Measurements from ENCODE around the gene MFN2. TPM values are rescaled to one million over a fixed set of nuclear protein-coding genes. Genes with fewer than 3 reads are reported as not detected.
A peak's percentile ranks its signal among the peaks of the same experiment; 100 is the strongest.

The MFN2 gene
- total RNA-seq, 4 donors from 2014 or later: 176 to 282 (median 217) TPM

GRCh38 chr1:11963622-11964021 is 16.6 kb upstream of the MFN2 start:
- H3K4me1 ChIP-seq: no peaks in the 10 kb centered on the region
- no peak for ATAC-seq
- in situ Hi-C loops (cut with MboI; ENCODE audit: low sequenced_read_pairs in 4 of 4) (loop anchor here (10.0 to 25.0 kb wide), 2 partner anchors 126 to 129 kb away; partner anchors contain the start of gene NPPA (in 2 of the 4)), intact Hi-C loops (cut with DNase I; ENCODE audit: low total_unique reads) (no loop called here)
- DNase-seq: no peak
- H3K36me3 ChIP-seq: peaks cover 0 to 60% of the 10 kb centered on the region in 2 donors
- no peaks in the 10 kb centered on the region for H3K9me3 ChIP-seq
- no peak for TF ChIP-seq POLR2A (IDR thresholded peaks at IDR 0.05)
- TF ChIP-seq, protein P1, sequence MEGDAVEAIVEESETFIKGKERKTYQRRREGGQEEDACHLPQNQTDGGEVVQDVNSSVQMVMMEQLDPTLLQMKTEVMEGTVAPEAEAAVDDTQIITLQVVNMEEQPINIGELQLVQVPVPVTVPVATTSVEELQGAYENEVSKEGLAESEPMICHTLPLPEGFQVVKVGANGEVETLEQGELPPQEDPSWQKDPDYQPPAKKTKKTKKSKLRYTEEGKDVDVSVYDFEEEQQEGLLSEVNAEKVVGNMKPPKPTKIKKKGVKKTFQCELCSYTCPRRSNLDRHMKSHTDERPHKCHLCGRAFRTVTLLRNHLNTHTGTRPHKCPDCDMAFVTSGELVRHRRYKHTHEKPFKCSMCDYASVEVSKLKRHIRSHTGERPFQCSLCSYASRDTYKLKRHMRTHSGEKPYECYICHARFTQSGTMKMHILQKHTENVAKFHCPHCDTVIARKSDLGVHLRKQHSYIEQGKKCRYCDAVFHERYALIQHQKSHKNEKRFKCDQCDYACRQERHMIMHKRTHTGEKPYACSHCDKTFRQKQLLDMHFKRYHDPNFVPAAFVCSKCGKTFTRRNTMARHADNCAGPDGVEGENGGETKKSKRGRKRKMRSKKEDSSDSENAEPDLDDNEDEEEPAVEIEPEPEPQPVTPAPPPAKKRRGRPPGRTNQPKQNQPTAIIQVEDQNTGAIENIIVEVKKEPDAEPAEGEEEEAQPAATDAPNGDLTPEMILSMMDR (IDR thresholded peaks at IDR 0.05 in 4 of 5, conservative IDR thresholded peaks at IDR 0.05 in 1 of 5): no peak
- no peaks in the 10 kb centered on the region for H3K27me3 ChIP-seq
- H3K4me3 ChIP-seq: no peak overlapping the region
- H3K27ac ChIP-seq: no peak overlapping the region

- Histone ChIP-seq H3K9me3 (no peaks in the 10 kb centered on the region), H3K36me3 (peaks cover 0 to 51% of the 10 kb centered on the region in 2 donors), H3K27ac (no peak overlapping the region), H3K4me1 (no peaks in the 10 kb centered on the region), H3K4me3 (no peak overlapping the region), H3K27me3 (no peaks in the 10 kb centered on the region)
- ATAC-seq: no peak
- intact Hi-C loops (cut with DNase I; ENCODE audit: low total_unique reads): no loop called here
- DNase-seq: no peak
- in situ Hi-C loops (cut with MboI; ENCODE audit: low sequenced_read_pairs in 4 of 4): loop anchor here (10.0 to 25.0 kb wide), 2 partner anchors 127 to 130 kb away; partner anchors contain the start of gene NPPA (in 2 of the 4)
- TF ChIP-seq POLR2A (IDR thresholded peaks at IDR 0.05): no peak
- TF ChIP-seq, protein P1 (IDR thresholded peaks at IDR 0.05 in 4 of 5, conservative IDR thresholded peaks at IDR 0.05 in 1 of 5): no peak
These were observed 15.6 kb upstream of the MFN2 start for GRCh38 chr1:11964656-11965055.

DNA sequence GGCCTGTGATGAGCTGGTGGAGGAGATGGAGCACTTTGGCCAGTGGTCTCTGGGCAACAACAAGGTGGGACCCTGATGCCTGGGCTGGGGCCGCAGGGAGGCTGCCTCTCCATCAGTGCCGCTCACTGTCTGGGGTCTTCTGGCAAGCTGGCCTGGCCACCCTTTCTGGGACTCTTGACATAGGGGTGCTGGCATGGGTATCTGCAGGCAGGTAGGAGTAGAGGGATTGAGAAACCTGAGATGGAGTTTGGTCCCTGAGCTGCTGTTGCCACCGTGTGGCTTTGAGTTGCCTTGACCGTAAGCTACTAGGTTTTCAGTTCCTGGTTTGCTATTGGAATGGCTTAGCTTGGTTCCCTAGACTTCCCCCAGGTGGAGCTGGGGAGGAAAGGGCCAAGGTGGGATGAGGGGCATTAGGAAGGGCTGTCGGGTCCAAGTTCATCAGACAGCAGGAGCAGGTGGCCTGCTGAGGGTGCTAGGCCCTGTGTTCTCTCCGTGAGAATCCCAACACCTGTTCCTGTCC is 13.2 kb upstream of the MFN2 start:
- in situ Hi-C loops (cut with MboI; ENCODE audit: low sequenced_read_pairs in 4 of 4) (loop anchor here (10.0 to 25.0 kb wide), 2 partner anchors 130 to 132 kb away; partner anchors contain the start of gene NPPA (in 2 of the 4)), intact Hi-C loops (cut with DNase I; ENCODE audit: low total_unique reads) (loop anchor here (1.0 to 2.0 kb wide), 2 partner anchors 60 to 129 kb away; no protein-coding TSS in a partner anchor)
- H3K4me1 ChIP-seq: no peaks in the 10 kb centered on the region
- H3K27me3 ChIP-seq: no peaks in the 10 kb centered on the region
- H3K36me3 ChIP-seq: peaks cover 0 to 39% of the 10 kb centered on the region in 2 donors
- no peak overlapping the region for H3K4me3 ChIP-seq
- ATAC-seq: peak; percentile 76 to 94
- TF ChIP-seq, protein P1 (IDR thresholded peaks at IDR 0.05 in 4 of 5, conservative IDR thresholded peaks at IDR 0.05 in 1 of 5): peak; percentile 33 to 64 (median 56)
- TF ChIP-seq POLR2A (IDR thresholded peaks at IDR 0.05): no peak
- H3K9me3 ChIP-seq: no peaks in the 10 kb centered on the region
- peak in 1 of 2 donors; percentile 64 for DNase-seq
- peak overlapping the region in 2 of 4 donors; percentile 23 to 38 for H3K27ac ChIP-seq

GRCh38 chr1:11970441-11971185 is 9.6 kb upstream of the MFN2 start:
- ATAC-seq: no peak
- intact Hi-C loops (cut with DNase I; ENCODE audit: low total_unique reads) (no loop called here), in situ Hi-C loops (cut with MboI; ENCODE audit: low sequenced_read_pairs in 4 of 4) (loop anchor here in 2 of 4 donors (10.0 to 25.0 kb wide), 2 partner anchors 46 to 133 kb away; partner anchors contain the start of genes NPPA (in 2 of the 2) and KIAA2013 (in 1 of the 2))
- DNase-seq: no peak
- no peak overlapping the region for H3K4me3 ChIP-seq
- H3K36me3 ChIP-seq: peaks cover 0 to 25% of the 10 kb centered on the region in 2 donors
- no peaks in the 10 kb centered on the region for H3K4me1 ChIP-seq
- H3K27ac ChIP-seq: no peak overlapping the region
- TF ChIP-seq, protein P1 (IDR thresholded peaks at IDR 0.05 in 4 of 5, conservative IDR thresholded peaks at IDR 0.05 in 1 of 5): no peak
- TF ChIP-seq POLR2A (IDR thresholded peaks at IDR 0.05): no peak
- no peaks in the 10 kb centered on the region for H3K9me3 ChIP-seq
- H3K27me3 ChIP-seq: no peaks in the 10 kb centered on the region

Measured in gastrocnemius medialis (tissue), 4 donors.